GM18858 (cell line): Measurements from ENCODE around the gene CRTAC1.

Experiments used
- ATAC-seq: cut with Tn5 transposase; IDR thresholded peaks from one replicate; pipeline ENCODE4 v1.9.1; 2021; ENCODE audit not compliant: unreplicated experiment

The CRTAC1 gene

GRCh38 chr10:97975598-97975997, 54.8 kb downstream of the CRTAC1 start:
- ATAC-seq = no peak

- ATAC-seq = no peak
These were observed 55.6 kb downstream of the CRTAC1 start for GRCh38 chr10:97974526-97975525.

- ATAC-seq = no peak
These were observed 56.3 kb downstream of the CRTAC1 start for GRCh38 chr10:97974100-97974499.

- no peak for ATAC-seq
These were observed 60.8 kb downstream of the CRTAC1 start for GRCh38 chr10:97969538-97970079.

GRCh38 chr10:97964748-97965147, 65.7 kb downstream of the CRTAC1 start:
- no peak for ATAC-seq

- ATAC-seq = no peak
These were observed 68.5 kb downstream of the CRTAC1 start for GRCh38 chr10:97961945-97962344.

GRCh38 chr10:97960269-97961056, 70.0 kb downstream of the CRTAC1 start:
- ATAC-seq = no peak

GRCh38 chr10:97949462-97949861, 81.0 kb downstream of the CRTAC1 start:
- ATAC-seq = no peak

GRCh38 chr10:97948822-97949221, 81.6 kb downstream of the CRTAC1 start:
- no peak for ATAC-seq

GRCh38 chr10:97944772-97945171, 85.6 kb downstream of the CRTAC1 start:
- ATAC-seq = no peak

- no peak for ATAC-seq
These were observed 87.1 kb downstream of the CRTAC1 start for GRCh38 chr10:97943294-97943693.

- ATAC-seq = no peak
These were observed 89.9 kb downstream of the CRTAC1 start for GRCh38 chr10:97940534-97940933.

- no peak for ATAC-seq
These were observed 90.9 kb downstream of the CRTAC1 start for GRCh38 chr10:97939446-97939990.

GRCh38 chr10:97937928-97938327, 92.5 kb downstream of the CRTAC1 start:
- ATAC-seq = no peak

- ATAC-seq = no peak
These were observed 93.4 kb downstream of the CRTAC1 start for GRCh38 chr10:97937054-97937453.

- no peak for ATAC-seq
These were observed 94.3 kb downstream of the CRTAC1 start for GRCh38 chr10:97936126-97936525.

- no peak for ATAC-seq
These were observed 97.4 kb downstream of the CRTAC1 start for GRCh38 chr10:97932932-97933530.

GRCh38 chr10:97931041-97931440, 99.4 kb downstream of the CRTAC1 start:
- ATAC-seq = no peak

GRCh38 chr10:97928897-97929296, 101.5 kb downstream of the CRTAC1 start:
- ATAC-seq = no peak

GRCh38 chr10:97927622-97928021, 102.8 kb downstream of the CRTAC1 start:
- ATAC-seq = no peak

- ATAC-seq = no peak
These were observed 104.4 kb downstream of the CRTAC1 start for GRCh38 chr10:97926055-97926454.
